Cardiac muscle cell (in vitro differentiated cells and primary cell): ENCODE data around the gene CASZ1. TPM values are rescaled to one million over a fixed set of nuclear protein-coding genes. Genes with fewer than 3 reads are reported as not detected.

ENCODE experiments used
- DNase-seq, 2 donors: peaks; one replicate each; pipeline versions ENCODE4 v3.0.0 to v3.0.0-alpha.2; 2010 to 2017; ENCODE audit warnings: low read depth in 1 of 2, low spot score in 1 of 2
- H3K27ac ChIP-seq: fragments of 200-600 bp; sonication (generic); 2 replicates; pipeline ENCODE4 v1.5.1; 2016
- H3K27me3 ChIP-seq: fragments of 200-600 bp; sonication (generic); 2 replicates; pipeline ENCODE4 v1.6.0; 2016; ENCODE audit warnings: control low read depth
- H3K36me3 ChIP-seq: fragments of 200-600 bp; sonication (generic); 2 replicates; pipeline ENCODE4 v1.5.1; 2016; ENCODE audit warnings: control low read depth
- H3K4me1 ChIP-seq: fragments of 200-600 bp; sonication (generic); 2 replicates; pipeline ENCODE4 v1.8.1; 2017; ENCODE audit warnings: low read depth, mild to moderate bottlenecking, mixed run types
- H3K4me3 ChIP-seq: fragments of 200-600 bp; sonication (generic); 2 replicates; pipeline ENCODE4 v1.5.1; 2016; ENCODE audit warnings: mild to moderate bottlenecking
- H3K9me3 ChIP-seq: fragments of 200-600 bp; sonication (generic); 2 replicates; pipeline ENCODE4 v1.5.1; 2017; ENCODE audit warnings: low read depth, mild to moderate bottlenecking, control low read depth
- CTCF ChIP-seq: IDR thresholded peaks from 2 replicates; pipeline ENCODE4 v1.5.1; 2012; ENCODE audit warnings: low read depth, mild to moderate bottlenecking, low read length
- polyA plus RNA-seq: library from polyadenylated mRNA; unstranded; fragments of >200 nt; fragmentation: Nextera tagmentation; extraction: Ambion mirVana; gene quantifications from 2 replicates; pipeline ENCODE4 v1.2.1, GENCODE V29; 2016
- total RNA-seq: library from RNA; depleted of rRNA; stranded (reverse); fragments of >200 nt; gene quantifications from 2 replicates; pipeline ENCODE4 v1.2.3, GENCODE V29; 2016

Gene CASZ1
- total and polyA plus RNA-seq, 2 experiments from 2014 or later = 53.5 to 87.3 TPM

- TF ChIP-seq CTCF = no peak
- H3K36me3 ChIP-seq = no peaks in the 10 kb centered on the region
- peak overlapping the region; percentile 93 for H3K27ac ChIP-seq
- no peaks in the 10 kb centered on the region for H3K27me3 ChIP-seq
- DNase-seq = no peak
- H3K4me1 ChIP-seq = peaks cover 70% of the 10 kb centered on the region
- no peak overlapping the region for H3K4me3 ChIP-seq
- no peaks in the 10 kb centered on the region for H3K9me3 ChIP-seq
Measured at GRCh38 chr1:10688409-10688786, 108.0 kb downstream of the CASZ1 start.

- Histone ChIP-seq H3K36me3 (no peaks in the 10 kb centered on the region), H3K4me1 (peaks cover 70% of the 10 kb centered on the region), H3K9me3 (no peaks in the 10 kb centered on the region), H3K4me3 (no peak overlapping the region), H3K27ac (peak overlapping the region; percentile 93), H3K27me3 (no peaks in the 10 kb centered on the region)
- peak in 1 of 2 donors; percentile 70 for DNase-seq
- TF ChIP-seq CTCF = no peak
Measured at GRCh38 chr1:10687782-10688408, 108.6 kb downstream of the CASZ1 start.

GRCh38 chr1:10687251-10687651 lies 109.2 kb downstream of the CASZ1 start:
- no peak for DNase-seq
- no peaks in the 10 kb centered on the region for H3K27me3 ChIP-seq
- TF ChIP-seq CTCF = no peak
- H3K27ac ChIP-seq = peak overlapping the region; percentile 93
- H3K36me3 ChIP-seq = no peaks in the 10 kb centered on the region
- no peaks in the 10 kb centered on the region for H3K9me3 ChIP-seq
- H3K4me3 ChIP-seq = no peak overlapping the region
- H3K4me1 ChIP-seq = peaks cover 72% of the 10 kb centered on the region

GRCh38 chr1:10686404-10687040 lies 109.9 kb downstream of the CASZ1 start:
- Histone ChIP-seq H3K4me3 (no peak overlapping the region), H3K27ac (peak overlapping the region; percentile 93), H3K36me3 (no peaks in the 10 kb centered on the region), H3K27me3 (no peaks in the 10 kb centered on the region), H3K4me1 (peaks cover 80% of the 10 kb centered on the region), H3K9me3 (no peaks in the 10 kb centered on the region)
- TF ChIP-seq CTCF = no peak
- no peak for DNase-seq

GRCh38 chr1:10685808-10686403 lies 110.5 kb downstream of the CASZ1 start:
- no peaks in the 10 kb centered on the region for H3K36me3 ChIP-seq
- DNase-seq = peak; percentile 66 to 74
- no peaks in the 10 kb centered on the region for H3K9me3 ChIP-seq
- peak overlapping the region; percentile 93 for H3K27ac ChIP-seq
- peaks cover 84% of the 10 kb centered on the region for H3K4me1 ChIP-seq
- H3K4me3 ChIP-seq = no peak overlapping the region
- no peak for TF ChIP-seq CTCF
- no peaks in the 10 kb centered on the region for H3K27me3 ChIP-seq
